T-helper 1 cell treated with Interleukin-12 subunit alpha and Interleukin-12 subunit beta and Interleukin-4 antibody, amounts not matched to agents 30 μg/mL and 1 μg/mL, for 36 hours (primary cell): ENCODE data around the gene PABPC1L.

Experiments
- H3K27ac Mint-ChIP-seq: one replicate; pipeline ENCODE4 v1.8.0; 2021; ENCODE audit warnings: mild to moderate bottlenecking, mixed read lengths
- H3K27me3 Mint-ChIP-seq: one replicate; pipeline ENCODE4 v1.8.0; 2021; ENCODE audit warnings: low read depth, mixed read lengths
- H3K36me3 Mint-ChIP-seq: one replicate; pipeline ENCODE4 v1.8.0; 2021; ENCODE audit warnings: low read depth, mixed read lengths
- H3K4me1 Mint-ChIP-seq: one replicate; pipeline ENCODE4 v1.8.0; 2021; ENCODE audit warnings: low read depth, mixed read lengths
- H3K4me3 Mint-ChIP-seq: one replicate; pipeline ENCODE4 v1.8.0; 2021; ENCODE audit warnings: mild to moderate bottlenecking, moderate library complexity, mixed read lengths
- H3K9me3 Mint-ChIP-seq: one replicate; pipeline ENCODE4 v1.8.0; 2021; ENCODE audit warnings: mixed read lengths

Gene PABPC1L

GRCh38 chr20:44887466-44887865 lies 22.4 kb upstream of the PABPC1L start:
- H3K4me3 Mint-ChIP-seq, result peak overlapping the region; percentile 96
- peaks cover 25% of the 10 kb centered on the region for H3K36me3 Mint-ChIP-seq
- H3K9me3 Mint-ChIP-seq, result no peaks in the 10 kb centered on the region
- H3K4me1 Mint-ChIP-seq, result peaks cover 58% of the 10 kb centered on the region
- peak overlapping the region; percentile 42 for H3K27ac Mint-ChIP-seq
- H3K27me3 Mint-ChIP-seq, result no peaks in the 10 kb centered on the region

- Mint-ChIP-seq H3K4me1 (peaks cover 60% of the 10 kb centered on the region), H3K4me3 (peak overlapping the region; percentile 71), H3K27me3 (no peaks in the 10 kb centered on the region), H3K9me3 (no peaks in the 10 kb centered on the region), H3K27ac (peak overlapping the region; percentile 74), H3K36me3 (peaks cover 28% of the 10 kb centered on the region)
These were observed 21.4 kb upstream of the PABPC1L start for GRCh38 chr20:44888226-44889103.

- Mint-ChIP-seq H3K27me3 (no peaks in the 10 kb centered on the region), H3K4me1 (peaks cover 68% of the 10 kb centered on the region), H3K4me3 (no peak overlapping the region), H3K9me3 (no peaks in the 10 kb centered on the region), H3K36me3 (peaks cover 40% of the 10 kb centered on the region), H3K27ac (no peak overlapping the region)
These were observed 18.0 kb upstream of the PABPC1L start for GRCh38 chr20:44891826-44892225.

- H3K4me3 Mint-ChIP-seq, result no peak overlapping the region
- no peaks in the 10 kb centered on the region for H3K27me3 Mint-ChIP-seq
- H3K36me3 Mint-ChIP-seq, result peaks cover 37% of the 10 kb centered on the region
- H3K4me1 Mint-ChIP-seq, result peaks cover 54% of the 10 kb centered on the region
- no peaks in the 10 kb centered on the region for H3K9me3 Mint-ChIP-seq
- peak overlapping the region; percentile 8 for H3K27ac Mint-ChIP-seq
These were observed 14.9 kb upstream of the PABPC1L start for GRCh38 chr20:44894959-44895358.

GRCh38 chr20:44896583-44896982 lies 13.3 kb upstream of the PABPC1L start:
- Mint-ChIP-seq H3K27me3 (no peaks in the 10 kb centered on the region), H3K4me1 (peaks cover 60% of the 10 kb centered on the region), H3K36me3 (peaks cover 41% of the 10 kb centered on the region), H3K4me3 (no peak overlapping the region), H3K27ac (peak overlapping the region; percentile 1), H3K9me3 (no peaks in the 10 kb centered on the region)

GRCh38 chr20:44897133-44897532 lies 12.7 kb upstream of the PABPC1L start:
- Mint-ChIP-seq H3K36me3 (peaks cover 38% of the 10 kb centered on the region), H3K9me3 (no peaks in the 10 kb centered on the region), H3K27ac (no peak overlapping the region), H3K27me3 (no peaks in the 10 kb centered on the region), H3K4me3 (no peak overlapping the region), H3K4me1 (peaks cover 54% of the 10 kb centered on the region)

GRCh38 chr20:44900231-44900854 lies 9.5 kb upstream of the PABPC1L start:
- peaks cover 46% of the 10 kb centered on the region for H3K36me3 Mint-ChIP-seq

GRCh38 chr20:44901974-44902373 lies 7.9 kb upstream of the PABPC1L start:
- Mint-ChIP-seq H3K4me3 (no peak overlapping the region), H3K9me3 (no peaks in the 10 kb centered on the region), H3K27ac (no peak overlapping the region), H3K27me3 (no peaks in the 10 kb centered on the region), H3K4me1 (peaks cover 25% of the 10 kb centered on the region), H3K36me3 (peaks cover 45% of the 10 kb centered on the region)

More at GRCh38 chr20:44900231-44900854, 9.5 kb upstream of the PABPC1L start:
- Mint-ChIP-seq H3K27me3 (no peaks in the 10 kb centered on the region), H3K27ac (peak overlapping the region; percentile 70), H3K4me3 (no peak overlapping the region), H3K4me1 (peaks cover 39% of the 10 kb centered on the region), H3K9me3 (no peaks in the 10 kb centered on the region)

- H3K4me1 Mint-ChIP-seq, result peaks cover 21% of the 10 kb centered on the region
- no peak overlapping the region for H3K4me3 Mint-ChIP-seq
- H3K27me3 Mint-ChIP-seq, result no peaks in the 10 kb centered on the region
- H3K27ac Mint-ChIP-seq, result no peak overlapping the region
- peaks cover 52% of the 10 kb centered on the region for H3K36me3 Mint-ChIP-seq
- no peaks in the 10 kb centered on the region for H3K9me3 Mint-ChIP-seq
These were observed 5.5 kb upstream of the PABPC1L start for GRCh38 chr20:44904377-44904776.

GRCh38 chr20:44908987-44909871 lies 631 bp upstream of the PABPC1L start:
- H3K4me3 Mint-ChIP-seq, result peak overlapping the region; percentile 88

GRCh38 chr20:44910690-44911262 lies 916 bp downstream of the PABPC1L start:
- peaks cover 32% of the 10 kb centered on the region for H3K36me3 Mint-ChIP-seq
- peak overlapping the region; percentile 66 for H3K27ac Mint-ChIP-seq
- peak overlapping the region; percentile 88 for H3K4me3 Mint-ChIP-seq

More at GRCh38 chr20:44908987-44909871, 631 bp upstream of the PABPC1L start:
- Mint-ChIP-seq H3K27ac (peak overlapping the region; percentile 71), H3K9me3 (no peaks in the 10 kb centered on the region), H3K27me3 (no peaks in the 10 kb centered on the region), H3K36me3 (peaks cover 40% of the 10 kb centered on the region), H3K4me1 (peaks cover 21% of the 10 kb centered on the region)

GRCh38 chr20:44911264-44911921 lies 1.5 kb downstream of the PABPC1L start:
- peaks cover 27% of the 10 kb centered on the region for H3K36me3 Mint-ChIP-seq
- H3K27ac Mint-ChIP-seq, result peak overlapping the region; percentile 26
- H3K4me1 Mint-ChIP-seq, result peaks cover 30% of the 10 kb centered on the region
- no peaks in the 10 kb centered on the region for H3K27me3 Mint-ChIP-seq
- no peaks in the 10 kb centered on the region for H3K9me3 Mint-ChIP-seq
- peak overlapping the region; percentile 50 for H3K4me3 Mint-ChIP-seq

More at GRCh38 chr20:44910690-44911262, 916 bp downstream of the PABPC1L start:
- H3K9me3 Mint-ChIP-seq, result no peaks in the 10 kb centered on the region
- H3K4me1 Mint-ChIP-seq, result peaks cover 30% of the 10 kb centered on the region
- H3K27me3 Mint-ChIP-seq, result no peaks in the 10 kb centered on the region

- no peak overlapping the region for H3K27ac Mint-ChIP-seq
- H3K9me3 Mint-ChIP-seq, result no peaks in the 10 kb centered on the region
- peaks cover 30% of the 10 kb centered on the region for H3K4me1 Mint-ChIP-seq
- H3K4me3 Mint-ChIP-seq, result peak overlapping the region; percentile 23
- H3K27me3 Mint-ChIP-seq, result no peaks in the 10 kb centered on the region
- peaks cover 32% of the 10 kb centered on the region for H3K36me3 Mint-ChIP-seq
These were observed 2.3 kb downstream of the PABPC1L start for GRCh38 chr20:44912189-44912588.
